ENCODE data around the gene MS4A6E.

The MS4A6E gene

DNA sequence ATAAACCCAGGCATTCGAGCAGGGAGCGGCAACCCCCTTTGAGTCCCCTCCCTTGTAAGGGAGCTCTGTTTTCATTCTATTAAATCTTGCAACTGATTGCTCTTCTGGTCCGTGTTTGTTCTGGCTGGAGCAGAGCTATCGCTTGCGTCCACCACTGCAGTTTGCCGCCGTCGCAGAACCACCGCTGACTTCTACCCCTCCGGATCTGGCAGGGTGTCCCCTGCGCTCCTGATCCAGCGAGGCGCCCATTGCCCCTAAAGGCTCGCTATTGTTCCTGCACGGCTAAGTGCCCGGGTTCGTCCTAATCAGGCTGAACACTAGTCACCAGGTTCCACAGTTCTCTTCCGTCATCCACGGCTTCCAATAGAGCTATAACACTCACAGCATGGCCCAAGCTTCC lies 40.8 kb downstream of the MS4A6E start:
- Histone ChIP-seq H3K9ac (ENCODE audit: low read length) (no peak overlapping the region), H3K9me3 (replicated peaks; ENCODE audit: insufficient read depth, low read length) (no peaks in the 10 kb centered on the region), H3F3A (ENCODE audit: insufficient read depth, low read length) (0 out of 2 replicates have a peak, but pooled peaks cover 8% of the 10 kb centered on the region), H3K36me3 (replicated peaks; ENCODE audit: insufficient read depth, low read length) (no peaks in the 10 kb centered on the region), H3K4me1 (ENCODE audit: low read length) (peaks cover 4% of the 10 kb centered on the region; the same call in 1 of the 2 replicates), H3K4me2 (ENCODE audit: low read depth, low read length) (no peak overlapping the region), H3K27ac (ENCODE audit: low read length) (no peak overlapping the region), H3K79me2 (ENCODE audit: low read length) (no peaks in the 10 kb centered on the region), H2AFZ (ENCODE audit: low read length) (no peak overlapping the region), H3K4me3 (ENCODE audit: low read length) (no peak overlapping the region), H4K20me1 (ENCODE audit: insufficient read depth, low read length) (no peaks in the 10 kb centered on the region), H3K9me2 (replicated peaks; ENCODE audit: insufficient read depth, low read length) (no peaks in the 10 kb centered on the region), H3K27me3 (replicated peaks; ENCODE audit: insufficient read depth, low read length) (peaks cover 5% of the 10 kb centered on the region; the same call in 1 of the 2 replicates)
- DNase-seq = no peak
- TF ChIP-seq, protein P1, sequence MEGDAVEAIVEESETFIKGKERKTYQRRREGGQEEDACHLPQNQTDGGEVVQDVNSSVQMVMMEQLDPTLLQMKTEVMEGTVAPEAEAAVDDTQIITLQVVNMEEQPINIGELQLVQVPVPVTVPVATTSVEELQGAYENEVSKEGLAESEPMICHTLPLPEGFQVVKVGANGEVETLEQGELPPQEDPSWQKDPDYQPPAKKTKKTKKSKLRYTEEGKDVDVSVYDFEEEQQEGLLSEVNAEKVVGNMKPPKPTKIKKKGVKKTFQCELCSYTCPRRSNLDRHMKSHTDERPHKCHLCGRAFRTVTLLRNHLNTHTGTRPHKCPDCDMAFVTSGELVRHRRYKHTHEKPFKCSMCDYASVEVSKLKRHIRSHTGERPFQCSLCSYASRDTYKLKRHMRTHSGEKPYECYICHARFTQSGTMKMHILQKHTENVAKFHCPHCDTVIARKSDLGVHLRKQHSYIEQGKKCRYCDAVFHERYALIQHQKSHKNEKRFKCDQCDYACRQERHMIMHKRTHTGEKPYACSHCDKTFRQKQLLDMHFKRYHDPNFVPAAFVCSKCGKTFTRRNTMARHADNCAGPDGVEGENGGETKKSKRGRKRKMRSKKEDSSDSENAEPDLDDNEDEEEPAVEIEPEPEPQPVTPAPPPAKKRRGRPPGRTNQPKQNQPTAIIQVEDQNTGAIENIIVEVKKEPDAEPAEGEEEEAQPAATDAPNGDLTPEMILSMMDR (IDR thresholded peaks at IDR 0.05; ENCODE audit: low read length) = no peak
- no peak for TF ChIP-seq EZH2 (optimal IDR thresholded peaks at IDR 0.05; ENCODE audit: low read depth, low read length)
- no peak for TF ChIP-seq EZH2phosphoT487 (IDR thresholded peaks at IDR 0.05; ENCODE audit: low read length)

DNA sequence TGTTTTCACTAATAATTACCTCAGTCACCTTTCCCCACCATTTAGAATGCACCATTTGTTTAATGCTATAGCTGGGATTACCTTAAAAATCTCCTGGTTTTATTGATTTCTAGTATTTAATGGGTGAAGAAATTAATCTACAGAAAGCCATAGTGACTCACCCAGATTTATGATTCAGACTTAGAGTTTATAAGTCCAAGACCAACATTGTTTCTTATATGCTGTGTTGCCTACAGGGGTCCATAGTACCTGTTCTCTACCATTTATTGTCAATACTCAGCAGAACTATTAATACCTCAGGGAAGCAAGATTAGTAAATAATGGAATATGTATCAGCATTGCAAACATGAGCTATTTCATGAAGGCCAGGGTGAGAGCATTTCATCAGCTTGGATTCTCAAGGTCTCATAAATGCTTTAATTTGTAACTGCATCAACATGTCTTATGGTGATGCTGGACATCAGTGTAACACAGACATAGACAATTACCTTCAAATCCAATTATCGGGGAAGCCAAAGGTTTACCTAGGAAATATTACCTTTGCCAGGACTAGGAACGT lies 43.3 kb downstream of the MS4A6E start:
- H3K9ac ChIP-seq (ENCODE audit: low read length) = no peak overlapping the region
- DNase-seq = no peak
- no peaks in the 10 kb centered on the region for H3K9me3 ChIP-seq (replicated peaks; ENCODE audit: insufficient read depth, low read length)
- no peaks in the 10 kb centered on the region for H3K36me3 ChIP-seq (replicated peaks; ENCODE audit: insufficient read depth, low read length)
- no peak overlapping the region for H3K27ac ChIP-seq (ENCODE audit: low read length)
- no peak overlapping the region for H3K4me2 ChIP-seq (ENCODE audit: low read depth, low read length)
- 0 out of 2 replicates have a peak, but pooled peaks cover 8% of the 10 kb centered on the region for H3F3A ChIP-seq (ENCODE audit: insufficient read depth, low read length)
- no peaks in the 10 kb centered on the region for H4K20me1 ChIP-seq (ENCODE audit: insufficient read depth, low read length)
- no peak overlapping the region for H2AFZ ChIP-seq (ENCODE audit: low read length)
- no peaks in the 10 kb centered on the region for H3K27me3 ChIP-seq (replicated peaks; ENCODE audit: insufficient read depth, low read length)
- no peak overlapping the region for H3K4me3 ChIP-seq (ENCODE audit: low read length)
- no peaks in the 10 kb centered on the region for H3K9me2 ChIP-seq (replicated peaks; ENCODE audit: insufficient read depth, low read length)
- H3K4me1 ChIP-seq (ENCODE audit: low read length) = peaks cover 4% of the 10 kb centered on the region; the same call in 1 of the 2 replicates
- TF ChIP-seq EZH2 (optimal IDR thresholded peaks at IDR 0.05; ENCODE audit: low read depth, low read length) = no peak
- no peak for TF ChIP-seq EZH2phosphoT487 (IDR thresholded peaks at IDR 0.05; ENCODE audit: low read length)
- TF ChIP-seq, protein P1 (IDR thresholded peaks at IDR 0.05; ENCODE audit: low read length) = no peak
- H3K79me2 ChIP-seq (ENCODE audit: low read length) = no peaks in the 10 kb centered on the region

DNA sequence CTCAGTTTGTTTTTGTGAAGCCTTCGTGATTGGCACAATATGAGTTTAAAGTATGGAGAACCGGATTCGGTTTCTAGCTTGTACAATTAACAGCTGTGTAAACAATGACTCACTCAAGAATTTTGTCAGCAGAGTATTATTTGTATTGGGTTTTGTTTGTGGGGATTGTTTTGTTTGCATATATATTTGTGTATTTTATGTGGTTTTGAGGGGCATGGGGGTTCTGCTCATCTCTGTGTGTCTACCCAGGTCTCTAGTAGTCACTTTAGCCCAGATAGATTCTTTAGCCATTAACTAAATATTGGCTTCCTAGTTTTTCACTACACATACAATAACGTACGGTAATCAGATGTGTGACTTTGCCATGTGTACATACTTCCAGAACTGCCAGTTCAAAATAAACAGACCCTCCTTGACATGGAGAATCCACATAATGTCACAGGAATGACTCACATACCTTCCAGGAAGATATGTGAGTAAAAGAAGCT lies 43.8 kb downstream of the MS4A6E start:
- H3K4me1 ChIP-seq (ENCODE audit: low read length) = peaks cover 4% of the 10 kb centered on the region; the same call in 1 of the 2 replicates
- H3K9me3 ChIP-seq (replicated peaks; ENCODE audit: insufficient read depth, low read length) = no peaks in the 10 kb centered on the region
- TF ChIP-seq EZH2 (optimal IDR thresholded peaks at IDR 0.05; ENCODE audit: low read depth, low read length) = no peak
- TF ChIP-seq, protein P1 (IDR thresholded peaks at IDR 0.05; ENCODE audit: low read length) = no peak
- TF ChIP-seq EZH2phosphoT487 (IDR thresholded peaks at IDR 0.05; ENCODE audit: low read length) = no peak
- 0 out of 2 replicates have a peak, but pooled peaks cover 8% of the 10 kb centered on the region for H3F3A ChIP-seq (ENCODE audit: insufficient read depth, low read length)
- H3K79me2 ChIP-seq (ENCODE audit: low read length) = no peaks in the 10 kb centered on the region
- H3K9me2 ChIP-seq (replicated peaks; ENCODE audit: insufficient read depth, low read length) = no peaks in the 10 kb centered on the region
- H3K9ac ChIP-seq (ENCODE audit: low read length) = no peak overlapping the region
- H2AFZ ChIP-seq (ENCODE audit: low read length) = no peak overlapping the region
- DNase-seq = no peak
- H3K4me2 ChIP-seq (ENCODE audit: low read depth, low read length) = no peak overlapping the region
- no peaks in the 10 kb centered on the region for H3K36me3 ChIP-seq (replicated peaks; ENCODE audit: insufficient read depth, low read length)
- no peak overlapping the region for H3K27ac ChIP-seq (ENCODE audit: low read length)
- H4K20me1 ChIP-seq (ENCODE audit: insufficient read depth, low read length) = no peaks in the 10 kb centered on the region
- no peak overlapping the region for H3K4me3 ChIP-seq (ENCODE audit: low read length)
- H3K27me3 ChIP-seq (replicated peaks; ENCODE audit: insufficient read depth, low read length) = no peaks in the 10 kb centered on the region
